H9 (cell line): ENCODE data around the gene TDRD3. TPM values are rescaled to one million over a fixed set of nuclear protein-coding genes. Genes with fewer than 3 reads are reported as not detected.

ENCODE experiments used
- DNase-seq: peaks from one replicate; pipeline ENCODE4 v3.0.0-alpha.2; 2017
- H2AFZ ChIP-seq: one replicate; pipeline ENCODE4 v1.6.1; 2013; ENCODE audit warnings: mild to moderate bottlenecking, low read length, control low read depth, moderate library complexity
- H2AK5ac ChIP-seq: 2 replicates; pipeline ENCODE4 v1.6.1; 2013; ENCODE audit warnings: low read length, control low read depth, mixed read lengths; ENCODE audit not compliant: insufficient read length
- H2BK120ac ChIP-seq: one replicate; pipeline ENCODE4 v1.6.1; 2013; ENCODE audit warnings: low read depth, mild to moderate bottlenecking, low read length, control low read depth, inconsistent platforms; ENCODE audit not compliant: poor library complexity, severe bottlenecking
- H2BK12ac ChIP-seq: 2 replicates; pipeline ENCODE4 v1.6.1; 2013; ENCODE audit warnings: low read length, control low read depth, mixed read lengths, low read depth; ENCODE audit not compliant: insufficient read length
- H2BK15ac ChIP-seq: 2 replicates; pipeline ENCODE4 v1.6.1; 2013; ENCODE audit warnings: low read depth, low read length, control low read depth
- H2BK20ac ChIP-seq: one replicate; pipeline ENCODE4 v1.6.1; 2013; ENCODE audit warnings: low read depth, mild to moderate bottlenecking, low read length, control low read depth, inconsistent platforms; ENCODE audit not compliant: poor library complexity, severe bottlenecking
- H2BK5ac ChIP-seq: 2 replicates; pipeline ENCODE4 v1.6.1; 2013; ENCODE audit warnings: low read length, control low read depth, mixed read lengths; ENCODE audit not compliant: insufficient read length
- H3K14ac ChIP-seq: 2 replicates; pipeline ENCODE4 v1.6.1; 2013; ENCODE audit warnings: low read length, control low read depth; ENCODE audit not compliant: insufficient read depth
- H3K18ac ChIP-seq: 2 replicates; pipeline ENCODE4 v1.6.1; 2013; ENCODE audit warnings: low read depth, mild to moderate bottlenecking, mixed read lengths, low read length, control low read depth; ENCODE audit not compliant: insufficient read length
- H3K23ac ChIP-seq: 2 replicates; pipeline ENCODE4 v1.6.1; 2013; ENCODE audit warnings: low read length, control low read depth, mixed read lengths, low read depth; ENCODE audit not compliant: insufficient read length
- H3K23me2 ChIP-seq: 2 replicates; pipeline ENCODE4 v1.6.1; 2013; ENCODE audit warnings: low read depth, mild to moderate bottlenecking, mixed read lengths, low read length, control low read depth; ENCODE audit not compliant: insufficient read length, poor library complexity, severe bottlenecking
- H3K27ac ChIP-seq: 2 replicates; pipeline ENCODE4 v1.5.1; 2013; ENCODE audit warnings: low read length, control low read depth, mixed read lengths, low read depth; ENCODE audit not compliant: insufficient read length
- H3K27me3 ChIP-seq: 2 replicates; pipeline ENCODE4 v1.6.1; 2013; ENCODE audit warnings: low read length, control low read depth, inconsistent platforms; ENCODE audit not compliant: insufficient read depth
- H3K4ac ChIP-seq: 2 replicates; pipeline ENCODE4 v1.6.1; 2013; ENCODE audit warnings: low read depth, mild to moderate bottlenecking, control low read depth, inconsistent platforms, low read length, moderate library complexity
- H3K4me1 ChIP-seq: 2 replicates; pipeline ENCODE4 v1.6.1; 2013; ENCODE audit warnings: low read length, control low read depth, inconsistent platforms; ENCODE audit not compliant: insufficient read depth
- H3K4me2 ChIP-seq: 2 replicates; pipeline ENCODE4 v1.6.1; 2013; ENCODE audit warnings: low read length, control low read depth, mixed read lengths; ENCODE audit not compliant: insufficient read length, insufficient read depth
- H3K56ac ChIP-seq: 2 replicates; pipeline ENCODE4 v1.6.1; 2013; ENCODE audit warnings: low read depth, mild to moderate bottlenecking, mixed read lengths, low read length, control low read depth; ENCODE audit not compliant: insufficient read length
- H3K79me1 ChIP-seq: 2 replicates; pipeline ENCODE4 v1.6.1; 2013; ENCODE audit warnings: low read depth, mild to moderate bottlenecking, moderate library complexity, low read length, control low read depth, inconsistent platforms; ENCODE audit not compliant: insufficient read depth, poor library complexity, severe bottlenecking
- H3K79me2 ChIP-seq: 2 replicates; pipeline ENCODE4 v1.6.1; 2013; ENCODE audit warnings: low read length, control low read depth, inconsistent platforms; ENCODE audit not compliant: insufficient read depth
- H3K9ac ChIP-seq: 2 replicates; pipeline ENCODE4 v1.6.1; 2013; ENCODE audit warnings: low read length, control low read depth, mixed read lengths; ENCODE audit not compliant: insufficient read length; ENCODE audit errors: extremely low read depth
- H3K9me3 ChIP-seq: one replicate; pipeline ENCODE4 v1.6.1; 2013; ENCODE audit warnings: low read depth, low read length, inconsistent platforms; ENCODE audit not compliant: control insufficient read depth
- H3T11ph ChIP-seq: one replicate; pipeline ENCODE4 v1.6.1; 2013; ENCODE audit warnings: mild to moderate bottlenecking, low read length, control low read depth, inconsistent platforms
- H4K20me1 ChIP-seq: one replicate; pipeline ENCODE4 v1.6.1; 2013; ENCODE audit not compliant: control insufficient read depth, insufficient read length, insufficient read depth
- H4K5ac ChIP-seq: 2 replicates; pipeline ENCODE4 v1.6.1; 2013; ENCODE audit warnings: low read depth, mild to moderate bottlenecking, mixed read lengths, low read length, control low read depth; ENCODE audit not compliant: insufficient read length
- H4K8ac ChIP-seq: replicated peaks from 2 replicates; pipeline ENCODE4 v1.6.1; 2013; ENCODE audit warnings: low read length, control low read depth, mixed read lengths, low read depth; ENCODE audit not compliant: insufficient read length
- H4K91ac ChIP-seq: 2 replicates; pipeline ENCODE4 v1.6.1; 2013; ENCODE audit warnings: low read depth, mild to moderate bottlenecking, moderate library complexity, mixed read lengths, low read length, control low read depth; ENCODE audit not compliant: insufficient read length
- H3K27ac Mint-ChIP-seq, 3 experiments: 2 replicates in 2 of 3; 3 replicates in 1 of 3; pipeline ENCODE4 v1.8.0; 2020 to 2021; ENCODE audit warnings: mixed read lengths in 3 of 3, mild to moderate bottlenecking in 1 of 3, moderate library complexity in 1 of 3
- H3K27me3 Mint-ChIP-seq: 2 replicates; pipeline ENCODE4 v1.8.0; 2021; ENCODE audit warnings: low read depth, mild to moderate bottlenecking, moderate library complexity, mixed read lengths
- H3K36me3 Mint-ChIP-seq, 3 experiments: 2 replicates in 2 of 3; 3 replicates in 1 of 3; pipeline ENCODE4 v1.8.0; 2020 to 2021; ENCODE audit warnings: low read depth in 3 of 3, mixed read lengths in 3 of 3; ENCODE audit not compliant: insufficient read depth in 1 of 3
- H3K4me1 Mint-ChIP-seq, 2 experiments: 2 replicates each; pipeline ENCODE4 v1.8.0; 2020; ENCODE audit warnings: mixed read lengths in 2 of 2
- H3K4me3 Mint-ChIP-seq, 2 experiments: 2 replicates in 1 of 2; 3 replicates in 1 of 2; pipeline ENCODE4 v1.8.0; 2020 to 2021; ENCODE audit warnings: mild to moderate bottlenecking in 2 of 2, mixed read lengths in 2 of 2, moderate library complexity in 1 of 2
- H3K9me3 Mint-ChIP-seq, 2 experiments: 2 replicates in 1 of 2; 3 replicates in 1 of 2; pipeline ENCODE4 v1.8.0; 2020; ENCODE audit warnings: mild to moderate bottlenecking in 2 of 2, mixed read lengths in 2 of 2, moderate library complexity in 1 of 2
- CTCF ChIP-seq: fragments of 200-600 bp; sonication (generic); conservative IDR thresholded peaks from 3 replicates; pipeline ENCODE4 v1.8.0; 2021; ENCODE audit warnings: antibody characterized with exemption, mild to moderate bottlenecking
- WGBS: extraction: QIAGEN DNeasy Blood & Tissue Kit; methylation state at CpG from one replicate; pipeline ENCODE4 v1.1.7; 2013; ENCODE audit warnings: missing lambda C conversion rate, low lambda C conversion rate, mixed read lengths; ENCODE audit not compliant: insufficient read length; ENCODE audit errors: extremely low coverage; 5-methylcytosine and 5-hydroxymethylcytosine counted together
- total RNA-seq: library from RNA; stranded (reverse); gene quantifications from 2 replicates; pipeline ENCODE4 v1.2.1, GENCODE V29; 2021

The TDRD3 gene
- total RNA-seq, 1 experiment from 2014 or later = 16.1 TPM

- Mint-ChIP-seq H3K27me3 (no peaks in the 10 kb centered on the region), H3K4me1 (peaks cover 10 to 11% of the 10 kb centered on the region in 2 experiments), H3K36me3 (no peaks in the 10 kb centered on the region; a peak in 1 of 7 replicates), H3K27ac (no peak overlapping the region), H3K4me3 (no peak overlapping the region), H3K9me3 (no peaks in the 10 kb centered on the region)
- no CpG with 5 or more reads among the region's 4 CpGs for WGBS
- Histone ChIP-seq H2BK120ac (no peak overlapping the region), H4K20me1 (no peaks in the 10 kb centered on the region), H3K79me2 (no peaks in the 10 kb centered on the region), H3K4me2 (no peak overlapping the region), H4K8ac (no peak overlapping the region), H4K5ac (no peak overlapping the region), H3K27ac (no peak overlapping the region), H3K4ac (no peak overlapping the region), H2BK20ac (no peak overlapping the region), H3K79me1 (no peaks in the 10 kb centered on the region), H3K14ac (no peak overlapping the region), H2AK5ac (no peak overlapping the region), H3K18ac (no peak overlapping the region), H2BK5ac (no peak overlapping the region), H3K27me3 (no peaks in the 10 kb centered on the region), H2BK12ac (no peak overlapping the region), H2BK15ac (no peak overlapping the region), H3K9ac (no peak overlapping the region), H3K23me2 (no peaks in the 10 kb centered on the region), H3K9me3 (no peaks in the 10 kb centered on the region), H3K56ac (no peak overlapping the region), H3T11ph (no peak overlapping the region), H2AFZ (no peak overlapping the region), H4K91ac (no peak overlapping the region), H3K4me1 (no peaks in the 10 kb centered on the region), H3K23ac (no peak overlapping the region)
- no peak for TF ChIP-seq CTCF
- no peak for DNase-seq
These were observed 124.0 kb downstream of the TDRD3 start for GRCh38 chr13:60520902-60521569.
